ENCODE data around the gene CPD.
"Not testable (repeated sequence)": the region's sequence is repeated elsewhere in the genome, so short reads cannot be mapped to it uniquely, and the experiment has no call there.

Gene CPD

DNA sequence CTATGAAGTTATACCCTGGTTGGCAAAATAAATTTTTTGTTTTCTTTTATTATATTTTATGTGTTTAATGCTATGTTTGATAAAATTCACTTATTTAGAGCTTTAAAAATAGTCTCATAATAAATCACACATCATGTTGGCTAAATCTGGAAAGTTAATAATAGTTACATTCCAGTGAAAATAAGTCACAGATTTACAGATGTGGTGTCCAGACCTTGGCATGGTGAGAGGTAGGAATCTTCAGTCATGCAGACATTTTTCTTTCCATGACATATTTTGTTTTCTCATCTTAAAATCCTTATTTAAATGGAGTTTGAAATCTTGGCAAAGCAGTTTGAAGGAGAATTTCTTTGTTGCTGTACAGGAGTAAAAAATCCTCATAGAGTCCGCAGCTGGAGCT lies 50.4 kb downstream of the CPD start:
- DNase-seq, result no peak

- DNase-seq, result no peak
These were observed 54.8 kb downstream of the CPD start for GRCh38 chr17:30433514-30433913.

DNA sequence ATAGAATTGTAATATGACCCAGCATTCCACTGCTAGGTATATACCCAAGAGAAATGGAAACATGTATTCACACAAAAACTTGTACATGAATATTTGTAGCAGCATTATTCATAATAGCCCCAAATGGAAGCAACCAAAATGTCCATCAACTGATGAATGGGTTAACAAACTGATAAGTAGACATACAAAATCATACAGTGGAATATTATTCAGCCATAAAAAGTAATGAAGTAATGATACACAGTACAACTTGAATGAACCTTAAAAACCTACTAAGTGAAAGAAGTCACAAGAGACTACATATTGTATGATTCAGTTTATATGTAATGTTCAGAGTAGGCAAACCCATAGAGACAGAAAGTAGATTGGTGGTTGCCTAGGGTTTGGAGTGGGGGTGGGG lies 58.0 kb downstream of the CPD start:
- DNase-seq, result no peak

GRCh38 chr17:30443721-30444120 lies 65.0 kb downstream of the CPD start:
- no peak for DNase-seq

DNA sequence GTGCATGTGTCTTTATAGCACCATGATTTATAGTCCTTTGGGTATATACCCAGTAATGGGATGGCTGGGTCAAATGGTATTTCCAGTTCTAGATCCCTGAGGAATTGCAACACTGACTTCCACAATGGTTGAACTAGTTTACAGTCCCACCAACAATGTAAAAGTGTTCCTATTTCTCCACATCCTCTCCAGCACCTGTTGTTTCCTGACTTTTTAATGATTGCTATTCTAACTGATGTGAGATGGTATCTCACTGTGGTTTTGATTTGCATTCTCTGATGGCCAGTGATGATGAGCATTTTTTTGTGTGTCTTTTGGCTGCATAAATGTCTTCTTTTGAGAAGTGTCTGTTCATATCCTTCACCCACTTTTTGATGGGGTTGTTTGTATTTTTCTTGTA lies 67.9 kb downstream of the CPD start:
- not testable (repeated sequence) for DNase-seq

GRCh38 chr17:30449480-30449879 lies 70.8 kb downstream of the CPD start:
- DNase-seq, result no peak

DNA sequence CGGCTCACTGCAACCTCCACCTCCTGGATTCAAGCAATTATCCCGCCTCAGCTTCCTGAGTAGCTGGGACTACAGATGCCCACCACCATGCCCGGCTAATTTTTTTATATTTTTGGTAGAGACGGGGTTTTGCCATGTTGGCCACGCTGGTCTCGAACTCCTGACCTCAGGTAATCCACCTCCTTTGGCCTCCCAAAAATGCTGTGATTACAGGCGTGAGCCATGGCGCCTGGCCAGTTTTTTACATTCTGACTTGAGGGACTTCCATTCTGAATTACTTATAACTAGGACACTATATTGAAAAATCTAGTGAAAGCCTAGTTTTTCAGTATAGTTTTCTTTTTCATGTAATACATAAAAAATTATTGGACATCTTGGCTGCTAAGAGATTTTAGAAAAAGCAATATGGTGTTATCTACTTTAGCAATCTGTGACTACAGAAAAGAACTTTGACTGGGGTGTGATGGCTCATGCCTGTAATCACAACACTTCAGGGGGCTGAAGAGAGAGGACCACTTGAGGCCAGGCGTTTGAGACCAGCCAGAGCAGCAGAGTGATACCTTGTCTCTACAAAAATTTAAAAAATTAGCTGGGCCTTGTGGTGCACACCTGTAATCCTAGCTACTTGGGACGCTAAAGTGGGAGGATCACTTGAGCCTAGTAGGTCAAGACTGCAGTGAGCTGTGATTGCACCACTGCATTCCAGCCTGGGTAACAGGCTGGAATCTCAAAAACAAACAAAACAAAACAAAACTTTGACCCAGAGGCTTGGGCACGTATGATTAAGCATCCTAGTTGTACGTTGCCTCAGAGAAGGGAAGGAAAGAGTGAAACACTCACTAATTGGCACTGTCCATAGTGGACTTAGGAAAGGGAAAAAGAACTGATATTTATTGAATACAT lies 71.6 kb downstream of the CPD start:
- no peak for DNase-seq

DNA sequence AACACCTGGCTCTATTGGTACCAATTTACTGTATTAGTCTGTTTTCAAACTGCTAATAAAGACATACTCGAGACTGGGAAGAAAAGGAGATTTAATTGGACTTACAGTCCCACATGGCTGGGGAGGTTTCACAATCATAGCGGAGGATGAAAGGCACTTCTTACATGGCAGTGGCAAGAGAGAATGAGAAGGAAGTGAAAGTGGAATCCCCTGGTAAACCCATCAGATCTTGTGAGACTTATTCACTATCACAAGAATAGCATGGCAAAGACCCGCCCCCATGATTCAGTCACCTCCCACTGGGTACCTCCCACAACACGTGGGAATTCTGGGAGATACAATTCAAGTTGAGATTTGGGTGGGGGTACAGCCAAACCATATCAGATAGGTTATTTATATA lies 75.9 kb downstream of the CPD start:
- no peak for DNase-seq

- DNase-seq, result no peak
These were observed 79.6 kb downstream of the CPD start for GRCh38 chr17:30458371-30458770.

- DNase-seq, result not testable (repeated sequence)
These were observed 80.2 kb downstream of the CPD start for GRCh38 chr17:30458797-30459413.

GRCh38 chr17:30468465-30468864 lies 89.7 kb downstream of the CPD start:
- no peak for DNase-seq

- no peak for DNase-seq
These were observed 93.6 kb downstream of the CPD start for GRCh38 chr17:30472238-30472890.

GRCh38 chr17:30475206-30475605 lies 96.5 kb downstream of the CPD start:
- DNase-seq, result no peak

DNA sequence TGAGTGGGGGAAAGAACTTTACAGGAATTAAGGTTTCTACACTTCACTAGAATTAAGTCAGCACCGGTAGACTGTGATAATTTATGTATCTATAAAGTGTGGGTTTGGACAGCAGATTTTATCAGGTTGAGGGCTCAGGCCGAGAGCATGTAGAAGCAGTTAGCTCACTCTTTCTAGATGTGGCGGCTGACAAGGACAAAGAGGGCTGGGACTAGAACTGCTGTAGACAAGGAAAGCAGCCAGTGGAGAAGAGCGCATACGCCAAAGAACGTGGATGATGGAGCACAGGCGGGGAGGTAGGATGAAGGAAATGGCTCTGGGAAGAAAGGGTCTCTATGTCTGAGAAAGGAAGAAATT lies 98.0 kb downstream of the CPD start:
- DNase-seq, result no peak

GRCh38 chr17:30477083-30477773 lies 98.5 kb downstream of the CPD start, which contains the start of gene GOSR1:
Gene GOSR1, plus strand, starts transcription at chr17:30477408. Its CDS starts 26 bp downstream, at chr17:30477434.
- peak; percentile 61 for DNase-seq

GRCh38 chr17:30477774-30478115 lies 99.0 kb downstream of the CPD start:
- no peak for DNase-seq

DNA sequence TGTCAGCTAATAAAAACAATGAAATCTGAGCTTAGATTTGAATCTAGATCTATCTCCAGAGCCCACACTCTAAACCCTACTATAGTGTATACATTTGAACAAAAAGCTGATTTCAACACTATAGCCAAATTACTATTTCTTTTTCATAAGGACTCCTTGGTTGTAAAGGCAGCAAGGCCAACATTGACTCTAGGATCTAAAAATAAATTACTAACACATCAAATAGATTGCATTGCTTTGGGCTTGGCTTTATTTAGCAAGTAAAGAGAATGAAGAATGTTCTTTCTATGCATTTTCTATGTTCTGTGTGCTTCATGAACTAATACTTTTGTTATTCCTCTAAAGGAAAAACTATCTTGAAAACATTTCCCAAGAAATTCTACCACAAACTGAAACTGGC lies 103.8 kb downstream of the CPD start:
- no peak for DNase-seq

- DNase-seq, result no peak
These were observed 104.4 kb downstream of the CPD start for GRCh38 chr17:30483159-30483558.

- no peak for DNase-seq
These were observed 115.1 kb downstream of the CPD start for GRCh38 chr17:30493780-30494179.

DNA sequence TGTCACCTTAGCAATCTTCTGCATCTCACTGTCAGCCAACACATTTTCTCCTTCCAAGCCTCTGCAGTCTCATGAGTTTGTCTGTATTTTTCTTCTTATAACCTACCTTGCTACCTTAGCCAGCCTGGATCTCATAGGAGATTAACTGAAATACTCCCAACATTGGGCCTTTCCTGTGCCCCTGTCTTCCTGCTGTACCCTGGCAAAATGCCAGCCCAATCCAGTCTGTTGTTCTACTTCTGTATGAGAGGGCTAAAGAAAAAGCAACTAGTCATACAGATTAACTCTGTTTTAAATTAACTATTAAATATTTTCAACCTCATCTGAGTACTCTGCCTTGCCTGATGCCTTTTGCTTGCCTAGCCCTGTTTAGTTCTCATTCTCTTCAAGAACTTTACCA lies 116.9 kb downstream of the CPD start:
- DNase-seq, result no peak

- DNase-seq, result no peak
These were observed 124.8 kb downstream of the CPD start for GRCh38 chr17:30503558-30503957.

- DNase-seq, result no peak
These were observed 127.2 kb downstream of the CPD start for GRCh38 chr17:30505868-30506417.

DNA sequence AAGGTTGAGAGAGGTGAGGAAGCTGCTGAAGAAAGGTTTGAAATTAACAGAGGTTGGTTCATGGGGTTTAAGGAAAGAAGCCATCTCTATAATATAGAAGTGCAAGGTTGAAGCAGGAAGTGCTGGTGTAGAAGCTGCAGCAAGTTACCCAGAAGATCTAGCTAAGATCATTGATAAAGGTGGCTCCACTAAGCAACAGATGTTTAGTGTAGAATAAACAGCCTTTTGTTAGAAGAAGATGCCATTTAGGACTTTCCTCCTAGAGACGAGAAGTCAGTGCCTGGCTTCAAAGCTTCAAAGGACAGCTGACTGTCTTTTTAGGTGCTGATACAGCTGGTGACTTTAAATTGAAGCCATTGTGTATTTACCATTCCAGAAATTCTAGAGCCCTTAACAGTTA lies 127.8 kb downstream of the CPD start:
- DNase-seq, result no peak

Measured in activated gamma-delta T cell (primary cell).